ENCODE measurements around the gene PIGH. TPM values are rescaled to one million over a fixed set of nuclear protein-coding genes. Genes with fewer than 3 reads are reported as not detected.

The PIGH gene
- total and polyA plus RNA-seq, 2 experiments from 2014 or later: 64.4 to 75.8 TPM

DNA sequence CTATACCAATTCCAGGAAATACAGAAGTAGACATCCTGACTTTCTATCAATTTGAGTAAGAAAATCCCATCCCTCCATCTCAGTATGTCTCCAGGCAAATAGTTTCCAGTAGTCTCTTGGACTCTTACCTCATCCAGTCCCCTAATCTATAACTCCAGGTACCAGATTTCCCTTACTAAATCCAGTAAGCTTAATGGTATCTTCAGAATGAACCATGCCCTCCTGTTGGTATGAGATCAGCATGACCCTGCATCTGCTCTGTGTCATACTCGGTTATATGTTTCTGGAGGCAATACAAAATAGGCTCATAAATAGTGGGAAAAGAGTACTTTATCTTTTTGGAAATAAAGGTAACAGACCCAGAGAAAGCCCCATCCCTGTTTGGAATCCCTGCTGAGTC, 18.4 kb downstream of the PIGH start:
- Histone ChIP-seq H3K27me3 (no peaks in the 10 kb centered on the region), H3K27ac (peak overlapping the region; percentile 83), H2AFZ (no peak overlapping the region), H3K4me1 (ENCODE audit: insufficient read depth) (peaks cover 15% of the 10 kb centered on the region), H4K20me1 (ENCODE audit: insufficient read depth, poor library complexity, severe bottlenecking) (no peaks in the 10 kb centered on the region), H3K9me2 (replicated peaks; ENCODE audit: insufficient read depth) (no peaks in the 10 kb centered on the region), H3K4me3 (no peak overlapping the region), H3K79me2 (no peaks in the 10 kb centered on the region), H3K36me3 (replicated peaks; ENCODE audit: insufficient read depth, low read depth) (no peaks in the 10 kb centered on the region), H3K9me3 (ENCODE audit: low read depth) (no peaks in the 10 kb centered on the region), H3K4me2 (peak overlapping the region; percentile 44)
- DNase-seq (ENCODE audit: low spot score): no peak
- 64% methylated on average over 1 of the region's 1 CpG for WGBS (ENCODE audit: low lambda C conversion rate, missing lambda C conversion rate)
- TF ChIP-seq EZH2phosphoT487 (IDR thresholded peaks at IDR 0.05; ENCODE audit: low read depth, severe bottlenecking, unreplicated experiment) (no peak), EZH2 (IDR thresholded peaks at IDR 0.05; ENCODE audit: borderline replicate concordance) (no peak)
- TF ChIP-seq, protein P1, sequence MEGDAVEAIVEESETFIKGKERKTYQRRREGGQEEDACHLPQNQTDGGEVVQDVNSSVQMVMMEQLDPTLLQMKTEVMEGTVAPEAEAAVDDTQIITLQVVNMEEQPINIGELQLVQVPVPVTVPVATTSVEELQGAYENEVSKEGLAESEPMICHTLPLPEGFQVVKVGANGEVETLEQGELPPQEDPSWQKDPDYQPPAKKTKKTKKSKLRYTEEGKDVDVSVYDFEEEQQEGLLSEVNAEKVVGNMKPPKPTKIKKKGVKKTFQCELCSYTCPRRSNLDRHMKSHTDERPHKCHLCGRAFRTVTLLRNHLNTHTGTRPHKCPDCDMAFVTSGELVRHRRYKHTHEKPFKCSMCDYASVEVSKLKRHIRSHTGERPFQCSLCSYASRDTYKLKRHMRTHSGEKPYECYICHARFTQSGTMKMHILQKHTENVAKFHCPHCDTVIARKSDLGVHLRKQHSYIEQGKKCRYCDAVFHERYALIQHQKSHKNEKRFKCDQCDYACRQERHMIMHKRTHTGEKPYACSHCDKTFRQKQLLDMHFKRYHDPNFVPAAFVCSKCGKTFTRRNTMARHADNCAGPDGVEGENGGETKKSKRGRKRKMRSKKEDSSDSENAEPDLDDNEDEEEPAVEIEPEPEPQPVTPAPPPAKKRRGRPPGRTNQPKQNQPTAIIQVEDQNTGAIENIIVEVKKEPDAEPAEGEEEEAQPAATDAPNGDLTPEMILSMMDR (IDR thresholded peaks at IDR 0.05; ENCODE audit: poor library complexity): no peak

DNA sequence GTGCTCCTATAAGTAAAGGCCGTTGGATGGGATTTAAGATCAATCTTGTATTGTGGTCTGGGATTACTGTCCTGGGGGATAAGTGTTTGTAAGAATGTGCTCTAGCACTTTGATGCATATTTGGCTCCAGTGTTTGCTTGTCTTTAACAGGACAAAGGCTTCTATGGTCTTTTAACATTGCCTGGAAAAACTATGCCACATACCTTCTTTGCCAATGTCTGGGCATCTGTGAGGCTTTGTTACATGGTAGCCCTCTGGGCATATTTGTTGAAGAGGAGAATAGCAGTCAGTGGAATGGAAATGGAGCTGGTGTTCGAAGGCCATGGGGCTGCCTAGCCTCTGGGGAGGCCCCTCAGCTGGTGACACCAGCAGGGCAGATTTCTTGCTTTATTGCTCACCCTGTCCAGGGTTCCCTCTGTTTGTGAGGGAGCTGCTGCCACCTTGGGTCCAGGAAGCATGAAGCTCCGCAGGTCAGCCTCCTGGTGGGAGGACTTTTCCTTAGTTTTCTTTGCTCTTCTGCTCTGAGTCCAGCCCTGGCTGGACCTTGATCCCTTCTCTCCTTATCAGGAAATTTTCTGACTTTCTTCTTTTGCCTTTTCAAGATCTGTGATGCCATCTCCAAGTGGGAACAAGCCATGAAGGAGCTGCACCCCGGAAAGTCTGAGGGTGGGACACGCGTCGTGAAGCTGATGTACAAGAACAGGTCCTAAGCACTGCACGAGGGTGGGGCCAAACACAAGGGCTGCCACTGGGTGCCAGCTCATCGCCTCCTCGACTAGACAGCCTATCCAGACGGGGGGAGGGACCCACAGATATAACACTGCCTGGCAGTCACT, 19.5 kb downstream of the PIGH start:
- H2AFZ ChIP-seq: no peak overlapping the region
- H3K4me1 ChIP-seq (ENCODE audit: insufficient read depth): peaks cover 15% of the 10 kb centered on the region
- TF ChIP-seq EZH2phosphoT487 (IDR thresholded peaks at IDR 0.05; ENCODE audit: low read depth, severe bottlenecking, unreplicated experiment): no peak
- TF ChIP-seq, protein P1 (IDR thresholded peaks at IDR 0.05; ENCODE audit: poor library complexity): peak; percentile 35
- no peak for TF ChIP-seq EZH2 (IDR thresholded peaks at IDR 0.05; ENCODE audit: borderline replicate concordance)
- DNase-seq (ENCODE audit: low spot score): peak; percentile 72
- no peaks in the 10 kb centered on the region for H3K9me3 ChIP-seq (ENCODE audit: low read depth)
- no peak overlapping the region for H3K4me3 ChIP-seq
- H3K4me2 ChIP-seq: peak overlapping the region; percentile 44
- WGBS (ENCODE audit: low lambda C conversion rate, missing lambda C conversion rate): 72% methylated on average over 11 of the region's 11 CpGs
- no peaks in the 10 kb centered on the region for H4K20me1 ChIP-seq (ENCODE audit: insufficient read depth, poor library complexity, severe bottlenecking)
- no peaks in the 10 kb centered on the region for H3K36me3 ChIP-seq (replicated peaks; ENCODE audit: insufficient read depth, low read depth)
- no peaks in the 10 kb centered on the region for H3K9me2 ChIP-seq (replicated peaks; ENCODE audit: insufficient read depth)
- no peaks in the 10 kb centered on the region for H3K79me2 ChIP-seq
- no peaks in the 10 kb centered on the region for H3K27me3 ChIP-seq
- peak overlapping the region; percentile 83 for H3K27ac ChIP-seq

DNA sequence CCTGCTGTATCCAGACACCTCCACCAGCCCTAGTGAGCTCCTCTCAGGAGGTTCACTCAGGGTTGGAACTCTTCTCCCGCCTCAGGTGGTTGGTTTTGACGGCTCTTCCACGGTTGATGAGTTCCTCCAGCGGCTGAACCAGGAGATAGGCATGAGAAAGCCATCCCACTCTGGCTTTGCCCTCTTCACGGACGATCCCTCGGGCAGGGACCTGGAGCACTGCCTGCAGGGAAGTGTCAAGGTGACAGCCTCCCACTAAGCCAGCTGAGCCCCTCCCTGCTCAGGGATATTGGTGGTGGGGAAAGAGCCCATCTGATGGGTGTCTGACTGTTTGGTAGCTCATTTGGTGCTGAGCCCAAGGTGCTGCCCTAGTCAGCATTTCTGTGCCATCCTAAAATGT, 20.4 kb downstream of the PIGH start:
- Histone ChIP-seq H3K9me3 (ENCODE audit: low read depth) (no peaks in the 10 kb centered on the region), H3K79me2 (no peaks in the 10 kb centered on the region), H4K20me1 (ENCODE audit: insufficient read depth, poor library complexity, severe bottlenecking) (no peaks in the 10 kb centered on the region), H3K27me3 (no peaks in the 10 kb centered on the region), H3K36me3 (replicated peaks; ENCODE audit: insufficient read depth, low read depth) (no peaks in the 10 kb centered on the region), H2AFZ (no peak overlapping the region), H3K27ac (peak overlapping the region; percentile 83), H3K4me2 (no peak overlapping the region), H3K9me2 (replicated peaks; ENCODE audit: insufficient read depth) (no peaks in the 10 kb centered on the region), H3K4me3 (no peak overlapping the region), H3K4me1 (ENCODE audit: insufficient read depth) (peaks cover 15% of the 10 kb centered on the region)
- TF ChIP-seq, protein P1 (IDR thresholded peaks at IDR 0.05; ENCODE audit: poor library complexity): no peak
- TF ChIP-seq EZH2phosphoT487 (IDR thresholded peaks at IDR 0.05; ENCODE audit: low read depth, severe bottlenecking, unreplicated experiment) (no peak), EZH2 (IDR thresholded peaks at IDR 0.05; ENCODE audit: borderline replicate concordance) (no peak)
- 95% methylated on average over 7 of the region's 7 CpGs for WGBS (ENCODE audit: low lambda C conversion rate, missing lambda C conversion rate)
- DNase-seq (ENCODE audit: low spot score): no peak

Measured in hepatocyte (in vitro differentiated cells).